CD14-positive monocyte (primary cell): Measurements from ENCODE around the gene CATSPERB. TPM values are rescaled to one million over a fixed set of nuclear protein-coding genes. Genes with fewer than 3 reads are reported as not detected.
"Not testable (repeated sequence)": the region's sequence is repeated elsewhere in the genome, so short reads cannot be mapped to it uniquely, and the experiment has no call there.

Experiments used
- DNase-seq, 3 donors: peaks; one replicate each; pipeline ENCODE4 v3.0.0-alpha.2; 2011 to 2022
- H2AFZ ChIP-seq: 2 replicates; pipeline ENCODE4 v1.6.0; 2012; ENCODE audit warnings: mild to moderate bottlenecking, low read depth, low read length, inconsistent platforms; ENCODE audit not compliant: insufficient read depth, poor library complexity, severe bottlenecking
- H3K27ac ChIP-seq, 2 donors: 1 replicate in 1 of 2; 2 replicates in 1 of 2; pipeline ENCODE4 v1.5.1; 2012 to 2013; ENCODE audit warnings: low read length in 2 of 2, control low read depth in 1 of 2, inconsistent platforms in 1 of 2, low read depth in 1 of 2, mild to moderate bottlenecking in 1 of 2
- H3K27me3 ChIP-seq, 2 donors: one replicate each; pipeline versions ENCODE4 v1.6.0 to v1.6.1; 2011 to 2013; ENCODE audit warnings: low read length in 2 of 2; ENCODE audit not compliant: control insufficient read depth in 2 of 2, insufficient read depth in 2 of 2
- H3K36me3 ChIP-seq, 2 donors: replicated peaks in 1 of 2; 1 replicate in 1 of 2; 2 replicates in 1 of 2; pipeline versions ENCODE4 v1.5.1 to v1.6.1; 2012 to 2013; ENCODE audit warnings: low read length in 2 of 2, control low read depth in 1 of 2, inconsistent platforms in 1 of 2, mild to moderate bottlenecking in 1 of 2; ENCODE audit not compliant: insufficient read depth in 2 of 2, control insufficient read depth in 1 of 2
- H3K4me1 ChIP-seq, 2 donors: 1 replicate in 1 of 2; 2 replicates in 1 of 2; pipeline versions ENCODE4 v1.5.1 to v1.6.1; 2012 to 2013; ENCODE audit warnings: low read length in 2 of 2, control low read depth in 1 of 2, inconsistent platforms in 1 of 2, mild to moderate bottlenecking in 1 of 2, moderate library complexity in 1 of 2; ENCODE audit not compliant: insufficient read depth in 2 of 2, control insufficient read depth in 1 of 2
- H3K4me2 ChIP-seq: replicated peaks from 2 replicates; pipeline ENCODE3; 2012; ENCODE audit warnings: low read length, moderate library complexity, mild to moderate bottlenecking; ENCODE audit not compliant: poor library complexity, severe bottlenecking; ENCODE audit errors: extremely low read depth
- H3K4me3 ChIP-seq, 3 experiments: fragments of 200-600 bp in 1 of 3; sonication (generic) in 1 of 3; replicated peaks in 1 of 3; 1 replicate in 2 of 3; 2 replicates in 1 of 3; pipeline ENCODE4 v1.5.1; 2011 to 2013; ENCODE audit warnings: low read length in 3 of 3, mild to moderate bottlenecking in 3 of 3, control low read depth in 2 of 3, low read depth in 2 of 3, inconsistent platforms in 1 of 3, moderate library complexity in 1 of 3
- H3K79me2 ChIP-seq: 2 replicates; pipeline ENCODE4 v1.6.0; 2012; ENCODE audit warnings: mild to moderate bottlenecking, control low read depth, inconsistent platforms, low read length, moderate library complexity; ENCODE audit not compliant: insufficient read depth
- H3K9ac ChIP-seq: 2 replicates; pipeline ENCODE4 v1.6.0; 2017; ENCODE audit warnings: low read length, mild to moderate bottlenecking; ENCODE audit not compliant: insufficient read depth, poor library complexity, severe bottlenecking
- H3K9me3 ChIP-seq, 2 donors: replicated peaks in 1 of 2; 1 replicate in 1 of 2; 2 replicates in 1 of 2; pipeline versions ENCODE4 v1.5.1 to v1.6.1; 2012 to 2013; ENCODE audit warnings: low read length in 2 of 2, control low read depth in 1 of 2; ENCODE audit not compliant: control insufficient read depth in 1 of 2, insufficient read depth in 1 of 2
- H4K20me1 ChIP-seq: 2 replicates; pipeline ENCODE4 v1.6.0; 2012; ENCODE audit warnings: mild to moderate bottlenecking, low read length, control low read depth, moderate library complexity; ENCODE audit not compliant: insufficient read depth
- H3K27ac Mint-ChIP-seq, 7 donors: one replicate each; pipeline ENCODE4 v1.8.0; 2020; ENCODE audit warnings: mild to moderate bottlenecking in 7 of 7, mixed read lengths in 7 of 7, moderate library complexity in 6 of 7, inconsistent platforms in 2 of 7
- H3K27me3 Mint-ChIP-seq, 3 donors: one replicate each; pipeline ENCODE4 v1.8.0; 2021 to 2022; ENCODE audit warnings: low read depth in 3 of 3, mild to moderate bottlenecking in 3 of 3, mixed read lengths in 3 of 3, moderate library complexity in 3 of 3, inconsistent platforms in 1 of 3
- H3K36me3 Mint-ChIP-seq, 2 donors: one replicate each; pipeline ENCODE4 v1.8.0; 2020; ENCODE audit warnings: mixed read lengths in 2 of 2, inconsistent platforms in 1 of 2, mild to moderate bottlenecking in 1 of 2
- H3K4me1 Mint-ChIP-seq: one replicate; pipeline ENCODE4 v1.8.0; 2020; ENCODE audit warnings: mild to moderate bottlenecking, mixed read lengths
- H3K4me3 Mint-ChIP-seq, 2 donors: one replicate each; pipeline ENCODE4 v1.8.0; 2020; ENCODE audit warnings: mild to moderate bottlenecking in 2 of 2, mixed read lengths in 2 of 2, moderate library complexity in 1 of 2
- H3K9me3 Mint-ChIP-seq, 7 donors: one replicate each; pipeline ENCODE4 v1.8.0; 2020 to 2022; ENCODE audit warnings: mixed read lengths in 7 of 7, mild to moderate bottlenecking in 6 of 7, moderate library complexity in 6 of 7, inconsistent platforms in 2 of 7
- WGBS: methylation state at CpG from one replicate; pipeline ENCODE4 v1.1.5; 2013; ENCODE audit warnings: missing lambda C conversion rate; ENCODE audit not compliant: insufficient coverage; 5-methylcytosine and 5-hydroxymethylcytosine counted together
- intact Hi-C, 2 donors: fragments of 100-400 bp; cut with micrococcal nuclease; formaldehyde crosslinking; loops; one replicate each; pipeline versions ENCODE4 v1.15.0 to v1.15.1; 2023
- polyA plus RNA-seq, 3 donors: library from polyadenylated mRNA; depleted of rRNA in 1 of 3; unstranded in 2 of 3; stranded (reverse) in 1 of 3; fragments of 300-500 nt in 2 of 3; fragments of >200 nt in 1 of 3; fragmentation: Illumina TruSeq in 2 of 3; gene quantifications; 1 replicate in 2 of 3; 2 replicates in 1 of 3; pipeline ENCODE4 v1.2.3, GENCODE V29; 2012 to 2021
- TF ChIP-seq, protein P1 (sequence below): fragments of 200-600 bp; IDR thresholded peaks from one replicate; pipeline ENCODE4 v1.8.0; 2022; ENCODE audit warnings: antibody characterized with exemption, mild to moderate bottlenecking

The CATSPERB gene
- polyA plus RNA-seq, 3 donors = not detected

DNA sequence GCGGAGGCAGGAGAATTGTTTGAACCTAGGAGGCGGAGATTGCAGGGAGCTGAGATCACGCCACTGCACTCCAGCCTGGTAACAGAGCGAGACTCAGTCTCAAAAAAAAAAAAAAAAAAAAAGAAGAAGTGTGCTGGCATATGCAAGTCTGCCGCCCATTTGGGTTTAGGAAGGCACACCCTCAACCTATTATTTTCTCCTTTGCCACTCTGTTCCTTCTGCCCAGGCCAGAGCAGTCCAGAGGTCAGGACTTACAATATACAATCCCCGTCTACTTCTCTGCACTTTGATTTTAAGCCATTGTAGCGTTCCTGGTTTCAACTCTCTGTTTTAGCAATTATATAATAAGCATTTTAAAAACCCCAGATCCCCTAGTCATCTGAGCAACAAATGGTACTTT lies 39.8 kb downstream of the CATSPERB start:
- no peaks in the 10 kb centered on the region for H3K79me2 ChIP-seq
- peaks cover 0 to 3% of the 10 kb centered on the region in 2 donors for H3K36me3 Mint-ChIP-seq
- no peak overlapping the region for H2AFZ ChIP-seq
- peaks cover 8 to 17% of the 10 kb centered on the region in 2 donors for H3K4me1 ChIP-seq
- peaks cover 4 to 7% (median 6%) of the 10 kb centered on the region in 3 donors for H3K27me3 Mint-ChIP-seq
- no peaks in the 10 kb centered on the region for H3K36me3 ChIP-seq
- no peak for DNase-seq
- intact Hi-C loops = no loop called here
- no peaks in the 10 kb centered on the region for H3K27me3 ChIP-seq
- H3K9me3 Mint-ChIP-seq = peaks cover 4 to 14% (median 8%) of the 10 kb centered on the region in 7 donors
- no peak overlapping the region for H3K9ac ChIP-seq
- no CpG with 5 or more reads among the region's 7 CpGs for WGBS
- no peak overlapping the region for H3K4me2 ChIP-seq
- peaks cover 8 to 10% of the 10 kb centered on the region in 2 donors for H3K9me3 ChIP-seq
- no peak overlapping the region for H3K4me3 ChIP-seq
- peaks cover 12% of the 10 kb centered on the region for H3K4me1 Mint-ChIP-seq
- no peak overlapping the region for H3K27ac ChIP-seq
- H3K4me3 Mint-ChIP-seq = no peak overlapping the region
- no peak overlapping the region for H3K27ac Mint-ChIP-seq
- TF ChIP-seq, protein P1, sequence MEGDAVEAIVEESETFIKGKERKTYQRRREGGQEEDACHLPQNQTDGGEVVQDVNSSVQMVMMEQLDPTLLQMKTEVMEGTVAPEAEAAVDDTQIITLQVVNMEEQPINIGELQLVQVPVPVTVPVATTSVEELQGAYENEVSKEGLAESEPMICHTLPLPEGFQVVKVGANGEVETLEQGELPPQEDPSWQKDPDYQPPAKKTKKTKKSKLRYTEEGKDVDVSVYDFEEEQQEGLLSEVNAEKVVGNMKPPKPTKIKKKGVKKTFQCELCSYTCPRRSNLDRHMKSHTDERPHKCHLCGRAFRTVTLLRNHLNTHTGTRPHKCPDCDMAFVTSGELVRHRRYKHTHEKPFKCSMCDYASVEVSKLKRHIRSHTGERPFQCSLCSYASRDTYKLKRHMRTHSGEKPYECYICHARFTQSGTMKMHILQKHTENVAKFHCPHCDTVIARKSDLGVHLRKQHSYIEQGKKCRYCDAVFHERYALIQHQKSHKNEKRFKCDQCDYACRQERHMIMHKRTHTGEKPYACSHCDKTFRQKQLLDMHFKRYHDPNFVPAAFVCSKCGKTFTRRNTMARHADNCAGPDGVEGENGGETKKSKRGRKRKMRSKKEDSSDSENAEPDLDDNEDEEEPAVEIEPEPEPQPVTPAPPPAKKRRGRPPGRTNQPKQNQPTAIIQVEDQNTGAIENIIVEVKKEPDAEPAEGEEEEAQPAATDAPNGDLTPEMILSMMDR = no peak
- H4K20me1 ChIP-seq = no peaks in the 10 kb centered on the region

DNA sequence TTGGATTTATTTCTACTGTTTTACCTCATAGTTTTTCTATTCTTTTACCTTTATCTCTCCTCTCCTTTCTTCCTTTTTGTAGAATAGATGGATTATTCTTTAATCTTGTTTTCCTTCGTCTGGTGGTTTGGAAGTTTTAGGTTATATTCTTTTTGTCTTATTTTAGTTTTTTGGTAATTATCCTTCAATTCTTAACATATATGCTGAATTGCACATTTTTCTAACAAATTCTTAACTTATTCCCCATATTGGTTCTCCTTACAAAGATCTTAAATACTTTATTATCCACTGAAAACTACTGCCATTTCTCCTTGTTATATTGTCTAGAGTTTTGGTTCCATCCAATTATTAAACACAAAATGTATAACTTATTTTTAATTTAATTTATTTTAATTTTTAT lies 42.3 kb downstream of the CATSPERB start:
- no peak for DNase-seq
- no peaks in the 10 kb centered on the region for H3K36me3 ChIP-seq
- peaks cover 8 to 17% of the 10 kb centered on the region in 2 donors for H3K4me1 ChIP-seq
- no peak overlapping the region for H2AFZ ChIP-seq
- H3K9ac ChIP-seq = no peak overlapping the region
- no peaks in the 10 kb centered on the region for H4K20me1 ChIP-seq
- H3K4me3 ChIP-seq = no peak overlapping the region
- no peak overlapping the region for H3K4me2 ChIP-seq
- Mint-ChIP-seq H3K4me3 (no peak overlapping the region), H3K4me1 (peaks cover 12% of the 10 kb centered on the region), H3K36me3 (peaks cover 0 to 3% of the 10 kb centered on the region in 2 donors), H3K9me3 (peaks cover 4 to 13% (median 7%) of the 10 kb centered on the region in 7 donors), H3K27me3 (peaks cover 0 to 3% (median 0%) of the 10 kb centered on the region in 3 donors), H3K27ac (no peak overlapping the region)
- H3K27me3 ChIP-seq = no peaks in the 10 kb centered on the region
- H3K27ac ChIP-seq = no peak overlapping the region
- H3K9me3 ChIP-seq = peaks cover 8 to 10% of the 10 kb centered on the region in 2 donors
- TF ChIP-seq, protein P1 = no peak
- WGBS = no CpG with 5 or more reads among the region's 1 CpG
- H3K79me2 ChIP-seq = no peaks in the 10 kb centered on the region
- intact Hi-C loops = no loop called here

DNA sequence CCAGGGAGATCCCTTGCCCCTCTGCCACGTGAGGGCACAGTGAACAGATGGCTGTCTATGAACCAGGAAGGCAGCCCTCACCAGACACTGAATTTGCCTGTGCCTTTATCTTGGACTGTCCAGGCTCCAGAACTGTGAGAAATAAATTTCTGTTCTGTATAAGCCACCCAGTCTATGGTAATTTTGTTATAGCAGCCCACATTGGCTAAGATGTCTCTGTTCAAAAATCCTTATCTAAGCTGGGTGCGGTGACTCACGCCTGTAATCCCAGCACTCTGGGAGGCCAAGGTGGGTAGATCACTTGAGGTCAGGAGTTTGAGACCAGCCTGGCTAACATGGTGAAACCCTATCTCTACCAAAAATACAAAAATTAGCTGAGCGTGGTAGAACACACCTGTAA lies 44.5 kb downstream of the CATSPERB start:
- intact Hi-C loops = not testable (repeated sequence)

More for the DNA sequence above, 44.5 kb downstream of the CATSPERB start:
- H3K36me3 ChIP-seq, H3K9me3 ChIP-seq, H4K20me1 ChIP-seq, H3K4me3 Mint-ChIP-seq, H3K27me3 Mint-ChIP-seq, H3K4me3 ChIP-seq, H3K9ac ChIP-seq, H3K27ac ChIP-seq, H3K4me1 ChIP-seq, H3K79me2 ChIP-seq, H3K4me1 Mint-ChIP-seq, DNase-seq, H3K4me2 ChIP-seq, H3K36me3 Mint-ChIP-seq, H2AFZ ChIP-seq, H3K27me3 ChIP-seq: not testable (repeated sequence)
- WGBS = 100% methylated on average over 1 of the region's 4 CpGs
- Mint-ChIP-seq H3K9me3 (peaks cover 4 to 13% (median 7%) of the 10 kb centered on the region in 7 donors), H3K27ac (peak overlapping the region in 1 of 7 donors; percentile 57)
